Muscle layer of colon (tissue), 2 donors: ENCODE results near the gene ADAMTS2.
"Not testable (repeated sequence)": the region's sequence is repeated elsewhere in the genome, so short reads cannot be mapped to it uniquely, and the experiment has no call there.

ENCODE experiments used
- H3K27ac ChIP-seq: one replicate; pipeline ENCODE4 v1.7.0; 2013; ENCODE audit warnings: low read depth, mild to moderate bottlenecking, low read length, moderate library complexity
- H3K27me3 ChIP-seq, 2 donors: one replicate each; pipeline ENCODE4 v1.7.0; 2013; ENCODE audit warnings: low read length in 2 of 2, mild to moderate bottlenecking in 2 of 2; ENCODE audit not compliant: insufficient read depth in 2 of 2, control insufficient read depth in 1 of 2
- H3K36me3 ChIP-seq: one replicate; pipeline ENCODE4 v1.7.0; 2013; ENCODE audit warnings: mild to moderate bottlenecking, low read length; ENCODE audit not compliant: insufficient read depth
- H3K4me1 ChIP-seq: one replicate; pipeline ENCODE4 v1.7.0; 2013; ENCODE audit warnings: mild to moderate bottlenecking, low read length; ENCODE audit not compliant: insufficient read depth
- H3K4me3 ChIP-seq, 2 donors: one replicate each; pipeline ENCODE4 v1.7.0; 2013; ENCODE audit warnings: low read length in 2 of 2, low read depth in 1 of 2, mild to moderate bottlenecking in 1 of 2, moderate library complexity in 1 of 2
- H3K9ac ChIP-seq: one replicate; pipeline ENCODE4 v1.7.0; 2013; ENCODE audit warnings: low read length
- H3K9me3 ChIP-seq: one replicate; pipeline ENCODE4 v1.7.0; 2013; ENCODE audit warnings: mild to moderate bottlenecking, low read length
- donor health status: abdominal sarcoma.
- donor health status: Adenocarcinoma of cecum.

Gene ADAMTS2

GRCh38 chr5:179328291-179328690, 17.0 kb downstream of the ADAMTS2 start:
- Histone ChIP-seq H3K4me1 (peaks cover 7% of the 10 kb centered on the region), H3K27me3 (no peaks in the 10 kb centered on the region), H3K36me3 (no peaks in the 10 kb centered on the region), H3K9me3 (no peaks in the 10 kb centered on the region), H3K9ac (no peak overlapping the region), H3K27ac (no peak overlapping the region), H3K4me3 (no peak overlapping the region)

- Histone ChIP-seq H3K4me1 (peaks cover 7% of the 10 kb centered on the region), H3K9me3 (no peaks in the 10 kb centered on the region), H3K9ac (no peak overlapping the region), H3K27ac (peak overlapping the region; percentile 32), H3K4me3 (no peak overlapping the region), H3K27me3 (no peaks in the 10 kb centered on the region), H3K36me3 (no peaks in the 10 kb centered on the region)
Measured at GRCh38 chr5:179327021-179327735, 18.1 kb downstream of the ADAMTS2 start.

- no peaks in the 10 kb centered on the region for H3K9me3 ChIP-seq
- H3K27ac ChIP-seq, result no peak overlapping the region
- no peaks in the 10 kb centered on the region for H3K27me3 ChIP-seq
- no peaks in the 10 kb centered on the region for H3K4me1 ChIP-seq
- H3K9ac ChIP-seq, result no peak overlapping the region
- no peak overlapping the region for H3K4me3 ChIP-seq
- no peaks in the 10 kb centered on the region for H3K36me3 ChIP-seq
Measured at GRCh38 chr5:179326122-179326927, 18.9 kb downstream of the ADAMTS2 start.

GRCh38 chr5:179325296-179326031, 19.8 kb downstream of the ADAMTS2 start:
- no peaks in the 10 kb centered on the region for H3K4me1 ChIP-seq
- H3K27ac ChIP-seq, result no peak overlapping the region
- no peak overlapping the region for H3K4me3 ChIP-seq
- H3K36me3 ChIP-seq, result no peaks in the 10 kb centered on the region
- H3K9me3 ChIP-seq, result no peaks in the 10 kb centered on the region
- H3K27me3 ChIP-seq, result no peaks in the 10 kb centered on the region
- no peak overlapping the region for H3K9ac ChIP-seq

GRCh38 chr5:179324760-179325295, 20.4 kb downstream of the ADAMTS2 start:
- Histone ChIP-seq H3K9ac (no peak overlapping the region), H3K27me3 (no peaks in the 10 kb centered on the region), H3K4me3 (no peak overlapping the region), H3K36me3 (no peaks in the 10 kb centered on the region), H3K4me1 (no peaks in the 10 kb centered on the region), H3K27ac (no peak overlapping the region), H3K9me3 (no peaks in the 10 kb centered on the region)

- H3K9ac ChIP-seq, H3K27me3 ChIP-seq, H3K9me3 ChIP-seq, H3K27ac ChIP-seq, H3K36me3 ChIP-seq, H3K4me1 ChIP-seq, H3K4me3 ChIP-seq: not testable (repeated sequence)
Measured at GRCh38 chr5:179324316-179324715, 20.9 kb downstream of the ADAMTS2 start.

GRCh38 chr5:179323026-179323870, 22.0 kb downstream of the ADAMTS2 start:
- Histone ChIP-seq H3K27me3 (no peaks in the 10 kb centered on the region), H3K4me1 (no peaks in the 10 kb centered on the region), H3K36me3 (no peaks in the 10 kb centered on the region), H3K9me3 (no peaks in the 10 kb centered on the region), H3K4me3 (no peak overlapping the region), H3K9ac (no peak overlapping the region), H3K27ac (no peak overlapping the region)

- Histone ChIP-seq H3K4me3 (no peak overlapping the region), H3K27ac (no peak overlapping the region), H3K9me3 (no peaks in the 10 kb centered on the region)
Measured at GRCh38 chr5:179322071-179323025, 22.9 kb downstream of the ADAMTS2 start.

GRCh38 chr5:179321206-179321987, 23.9 kb downstream of the ADAMTS2 start:
- Histone ChIP-seq H3K4me3 (no peak overlapping the region), H3K27ac (no peak overlapping the region), H3K36me3 (no peaks in the 10 kb centered on the region), H3K9ac (no peak overlapping the region), H3K27me3 (no peaks in the 10 kb centered on the region), H3K9me3 (no peaks in the 10 kb centered on the region), H3K4me1 (peaks cover 9% of the 10 kb centered on the region)

More at GRCh38 chr5:179322071-179323025, 22.9 kb downstream of the ADAMTS2 start:
- no peaks in the 10 kb centered on the region for H3K27me3 ChIP-seq
- no peaks in the 10 kb centered on the region for H3K36me3 ChIP-seq
- no peak overlapping the region for H3K9ac ChIP-seq
- peaks cover 8% of the 10 kb centered on the region for H3K4me1 ChIP-seq
